SK-N-SH (cell line): ENCODE results near the gene REV1.

ENCODE experiments used
- CHD2 ChIP-seq: fragments of 150-350 bp; IDR thresholded peaks from 2 replicates; pipeline ENCODE4 v1.6.1; 2018; ENCODE audit warnings: low read length; ENCODE audit not compliant: partially characterized antibody
- EZH2phosphoT487 ChIP-seq: fragments of 200-600 bp; sonication (generic); IDR thresholded peaks from 2 replicates; pipeline ENCODE4 v1.6.1; 2017; ENCODE audit warnings: low read depth, mixed run types, mild to moderate bottlenecking, antibody characterized with exemption, moderate library complexity, borderline replicate concordance
- FOXJ3 ChIP-seq: sonication (generic); formaldehyde crosslinking; IDR thresholded peaks from 2 replicates; pipeline ENCODE4 v1.5.1; 2020; ENCODE audit warnings: mild to moderate bottlenecking, missing genetic modification reagents
- GABPA ChIP-seq: IDR thresholded peaks from 2 replicates; pipeline ENCODE4 v1.4.0; 2012; ENCODE audit warnings: low read depth, mild to moderate bottlenecking
- MXI1 ChIP-seq: IDR thresholded peaks from 2 replicates; pipeline ENCODE4 v1.6.1; 2012; ENCODE audit warnings: mild to moderate bottlenecking, low read depth, low read length, improper control_type of control experiment
- RAD21 ChIP-seq: IDR thresholded peaks from 2 replicates; pipeline ENCODE4 v1.6.1; 2012; ENCODE audit warnings: mild to moderate bottlenecking, low read length
- RFX5 ChIP-seq: IDR thresholded peaks from 2 replicates; pipeline ENCODE4 v1.6.1; 2012; ENCODE audit warnings: mild to moderate bottlenecking, improper control_type of control experiment, low read length
- SIN3A ChIP-seq: IDR thresholded peaks from 2 replicates; pipeline ENCODE4 v1.6.1; 2012; ENCODE audit warnings: low read depth, mild to moderate bottlenecking, low read length, moderate library complexity, borderline replicate concordance
- TF ChIP-seq, protein P1 (sequence below): IDR thresholded peaks from 2 replicates; pipeline ENCODE4 v1.4.0; 2012; ENCODE audit warnings: low read depth
- TF ChIP-seq, protein P2 (sequence below): fragments of 200-600 bp; sonication (generic); IDR thresholded peaks from 2 replicates; pipeline ENCODE4 v1.6.1; 2017; ENCODE audit warnings: antibody characterized with exemption, mild to moderate bottlenecking, moderate library complexity

DNA sequence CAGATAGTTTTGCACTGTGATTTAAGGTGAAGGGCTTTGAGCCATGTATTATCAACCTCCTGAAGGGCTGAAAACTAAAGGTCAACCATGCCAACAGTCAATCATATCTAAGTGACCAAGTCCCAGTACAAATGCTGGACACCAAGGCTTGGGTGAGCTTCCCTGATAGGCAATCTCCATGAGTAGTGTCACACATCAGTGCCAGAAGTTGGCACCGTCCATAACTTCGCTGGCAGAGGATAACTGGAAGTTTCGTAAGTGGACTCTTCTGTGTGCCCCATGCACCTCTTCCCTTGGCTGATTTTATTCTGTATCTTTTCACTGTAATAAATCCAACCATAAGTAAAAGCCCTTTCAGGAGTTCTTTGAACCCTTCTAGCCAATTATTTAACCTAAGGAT, 13.2 kb downstream of the REV1 start:
- TF ChIP-seq EZH2phosphoT487 (no peak), CHD2 (no peak), MXI1 (no peak), FOXJ3 (CRISPR knock-in tag) (no peak), SIN3A (no peak), RAD21 (no peak), RFX5 (no peak), GABPA (no peak)
- TF ChIP-seq, protein P1, sequence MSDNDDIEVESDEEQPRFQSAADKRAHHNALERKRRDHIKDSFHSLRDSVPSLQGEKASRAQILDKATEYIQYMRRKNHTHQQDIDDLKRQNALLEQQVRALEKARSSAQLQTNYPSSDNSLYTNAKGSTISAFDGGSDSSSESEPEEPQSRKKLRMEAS = no peak
- TF ChIP-seq, protein P2, sequence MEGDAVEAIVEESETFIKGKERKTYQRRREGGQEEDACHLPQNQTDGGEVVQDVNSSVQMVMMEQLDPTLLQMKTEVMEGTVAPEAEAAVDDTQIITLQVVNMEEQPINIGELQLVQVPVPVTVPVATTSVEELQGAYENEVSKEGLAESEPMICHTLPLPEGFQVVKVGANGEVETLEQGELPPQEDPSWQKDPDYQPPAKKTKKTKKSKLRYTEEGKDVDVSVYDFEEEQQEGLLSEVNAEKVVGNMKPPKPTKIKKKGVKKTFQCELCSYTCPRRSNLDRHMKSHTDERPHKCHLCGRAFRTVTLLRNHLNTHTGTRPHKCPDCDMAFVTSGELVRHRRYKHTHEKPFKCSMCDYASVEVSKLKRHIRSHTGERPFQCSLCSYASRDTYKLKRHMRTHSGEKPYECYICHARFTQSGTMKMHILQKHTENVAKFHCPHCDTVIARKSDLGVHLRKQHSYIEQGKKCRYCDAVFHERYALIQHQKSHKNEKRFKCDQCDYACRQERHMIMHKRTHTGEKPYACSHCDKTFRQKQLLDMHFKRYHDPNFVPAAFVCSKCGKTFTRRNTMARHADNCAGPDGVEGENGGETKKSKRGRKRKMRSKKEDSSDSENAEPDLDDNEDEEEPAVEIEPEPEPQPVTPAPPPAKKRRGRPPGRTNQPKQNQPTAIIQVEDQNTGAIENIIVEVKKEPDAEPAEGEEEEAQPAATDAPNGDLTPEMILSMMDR = no peak
